Sigmoid colon (tissue), 4 donors: ENCODE results near the gene SLC25A36.
"Not testable (repeated sequence)": the region's sequence is repeated elsewhere in the genome, so short reads cannot be mapped to it uniquely, and the experiment has no call there.

ENCODE experiments used
- POLR2A ChIP-seq, 2 donors: fragments of 450-650 bp; IDR thresholded peaks; one replicate each; pipeline ENCODE4 v1.6.1; 2016; ENCODE audit warnings: antibody characterized with exemption in 2 of 2, mild to moderate bottlenecking in 2 of 2, moderate library complexity in 2 of 2
- POLR2AphosphoS5 ChIP-seq, 4 donors: sonication (generic); formaldehyde crosslinking; IDR thresholded peaks; one replicate each; pipeline ENCODE4 v1.6.1; 2017; ENCODE audit warnings: antibody characterized with exemption in 4 of 4
- TF ChIP-seq, protein P1 (sequence below), 4 experiments: fragments of 450-650 bp in 3 of 4; fragments of 200-600 bp in 1 of 4; IDR thresholded peaks; one replicate each; pipeline ENCODE4 v1.5.1; 2016 to 2019; ENCODE audit warnings: antibody characterized with exemption in 4 of 4, mild to moderate bottlenecking in 3 of 4, moderate library complexity in 2 of 4

DNA sequence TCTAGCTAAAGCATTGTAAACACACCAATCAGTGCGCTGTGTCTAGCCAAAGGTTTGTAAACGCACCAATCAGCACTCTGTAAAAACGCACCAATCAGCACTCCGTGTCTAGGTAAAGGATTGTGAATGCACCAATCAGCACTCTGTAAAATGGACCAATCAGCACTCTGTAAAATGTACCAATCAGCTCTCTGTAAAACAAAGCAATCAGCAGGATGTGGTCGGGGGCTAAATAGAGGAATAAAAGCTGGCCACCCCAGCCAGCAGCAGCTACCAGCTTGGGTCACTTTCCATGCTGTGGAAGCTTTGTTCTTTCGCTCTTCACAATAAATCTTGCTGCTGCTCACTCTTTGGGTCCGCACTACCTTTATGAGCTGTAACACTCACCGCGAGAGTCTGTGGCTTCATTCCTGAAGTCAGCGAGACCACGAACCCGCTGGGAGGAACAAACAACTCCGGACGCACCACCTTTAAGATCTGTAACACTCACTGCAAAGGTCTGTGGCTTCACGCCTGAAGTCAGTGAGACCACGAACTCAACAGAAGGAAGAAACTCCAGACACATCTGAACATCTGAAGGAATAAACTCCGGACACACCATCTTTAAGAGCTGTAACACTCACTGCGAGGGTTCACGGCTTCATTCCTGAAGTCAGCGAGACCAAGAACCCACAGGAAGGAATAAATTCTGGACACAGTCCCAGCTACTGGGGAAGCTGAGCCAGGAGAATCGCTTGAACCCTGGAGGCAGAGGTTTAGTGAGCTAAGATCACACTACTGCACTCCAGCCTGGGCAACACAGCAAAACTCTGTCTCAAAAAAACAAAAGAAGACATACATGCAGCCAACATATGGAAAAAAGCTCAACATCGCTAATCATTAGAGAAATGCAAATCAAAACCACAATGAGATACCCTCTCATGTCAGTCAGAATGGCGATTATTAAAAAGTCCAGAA is 76.0 kb downstream of the SLC25A36 start:
- TF ChIP-seq POLR2AphosphoS5, POLR2A (IDR thresholded peaks at IDR 0.05): not testable (repeated sequence)
- TF ChIP-seq, protein P1, sequence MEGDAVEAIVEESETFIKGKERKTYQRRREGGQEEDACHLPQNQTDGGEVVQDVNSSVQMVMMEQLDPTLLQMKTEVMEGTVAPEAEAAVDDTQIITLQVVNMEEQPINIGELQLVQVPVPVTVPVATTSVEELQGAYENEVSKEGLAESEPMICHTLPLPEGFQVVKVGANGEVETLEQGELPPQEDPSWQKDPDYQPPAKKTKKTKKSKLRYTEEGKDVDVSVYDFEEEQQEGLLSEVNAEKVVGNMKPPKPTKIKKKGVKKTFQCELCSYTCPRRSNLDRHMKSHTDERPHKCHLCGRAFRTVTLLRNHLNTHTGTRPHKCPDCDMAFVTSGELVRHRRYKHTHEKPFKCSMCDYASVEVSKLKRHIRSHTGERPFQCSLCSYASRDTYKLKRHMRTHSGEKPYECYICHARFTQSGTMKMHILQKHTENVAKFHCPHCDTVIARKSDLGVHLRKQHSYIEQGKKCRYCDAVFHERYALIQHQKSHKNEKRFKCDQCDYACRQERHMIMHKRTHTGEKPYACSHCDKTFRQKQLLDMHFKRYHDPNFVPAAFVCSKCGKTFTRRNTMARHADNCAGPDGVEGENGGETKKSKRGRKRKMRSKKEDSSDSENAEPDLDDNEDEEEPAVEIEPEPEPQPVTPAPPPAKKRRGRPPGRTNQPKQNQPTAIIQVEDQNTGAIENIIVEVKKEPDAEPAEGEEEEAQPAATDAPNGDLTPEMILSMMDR (IDR thresholded peaks at IDR 0.05): not testable (repeated sequence)
